HepG2 (cell line): ENCODE measurements around the gene RANBP3L. TPM values are rescaled to one million over a fixed set of nuclear protein-coding genes. Genes with fewer than 3 reads are reported as not detected.

ENCODE experiments used
- ATAC-seq: fragments of 200-7000 bp; cut with Tn5 transposase; 3 replicates; pipeline ENCODE4 v1.9.1; 2020; ENCODE audit warnings: mild to moderate bottlenecking, moderate library complexity
- BruUV-seq: library from RNA; stranded (reverse); fragments of 400-500 nt; replicated peaks from 2 replicates; lab custom pipeline; 2021; lab: Mats Ljungman, UMichigan
- CTCF ChIA-PET: fragments of 300-600 bp; formaldehyde crosslinking; extraction: SDS; loops from one replicate; lab custom pipeline; 2021; ENCODE audit warnings: low total read pairs, inconsistent platforms, low intra/inter-chr PET ratio; lab: Yijun Ruan, JAX
- POLR2A ChIA-PET: fragments of 350-600 bp; sonication (Branson Sonifier 250); formaldehyde crosslinking; loops from one replicate; lab custom pipeline; 2020; ENCODE audit warnings: antibody characterized with exemption, inconsistent platforms; lab: Yijun Ruan, JAX
- DNase-seq: peaks from one replicate; pipeline ENCODE4 v3.0.0-alpha.2; 2015; ENCODE audit warnings: low spot score
- FAIRE-seq: peaks from 3 replicates; lab custom pipeline; 2011; peaks lifted over from hg19 to GRCh38; lab: Jason Lieb, UNC
- H2AFZ ChIP-seq: one replicate; pipeline ENCODE4 v1.6.1; 2011; ENCODE audit warnings: low read length, inconsistent platforms
- H3K27ac ChIP-seq: fragments of 300-600 bp; 3 replicates; pipeline ENCODE4 v1.8.0; 2011; ENCODE audit warnings: mixed run types, mild to moderate bottlenecking, mixed read lengths, low read length, inconsistent platforms; ENCODE audit not compliant: insufficient read depth; ENCODE audit errors: extremely low read length
- H3K27me3 ChIP-seq, 2 experiments: fragments of 200-600 bp in 1 of 2; 2 replicates in 1 of 2; 3 replicates in 1 of 2; pipeline versions ENCODE4 v1.6.0 to v1.8.0; 2011; ENCODE audit warnings: low read length in 2 of 2, mild to moderate bottlenecking in 2 of 2, moderate library complexity in 2 of 2, inconsistent platforms in 1 of 2; ENCODE audit not compliant: insufficient read depth in 2 of 2, control insufficient read depth in 1 of 2
- H3K36me3 ChIP-seq, 2 experiments: fragments of 200-600 bp in 1 of 2; replicated peaks in 1 of 2; 2 replicates in 1 of 2; 3 replicates in 1 of 2; pipeline versions ENCODE4 v1.5.1 to v1.8.0; 2011; ENCODE audit warnings: low read length in 2 of 2, inconsistent platforms in 1 of 2; ENCODE audit not compliant: insufficient read depth in 2 of 2, control insufficient read depth in 1 of 2
- H3K4me1 ChIP-seq: 2 replicates; pipeline ENCODE4 v1.5.1; 2012; ENCODE audit warnings: low read length, inconsistent platforms; ENCODE audit not compliant: insufficient read depth
- H3K4me2 ChIP-seq: 2 replicates; pipeline ENCODE4 v1.6.0; 2011; ENCODE audit warnings: low read depth, low read length, inconsistent platforms
- H3K4me3 ChIP-seq, 3 experiments: fragments of 200-600 bp in 1 of 3; sonication (generic), shearing (Covaris generic) in 1 of 3; replicated peaks in 1 of 3; 2 replicates each; pipeline ENCODE4 v1.5.1; 2011 to 2016; ENCODE audit warnings: low read length in 3 of 3, inconsistent platforms in 2 of 3, low read depth in 2 of 3, mild to moderate bottlenecking in 2 of 3, control low read depth in 1 of 3, mixed read lengths in 1 of 3; ENCODE audit not compliant: insufficient read depth in 1 of 3
- H3K79me2 ChIP-seq: one replicate; pipeline ENCODE4 v1.6.1; 2011; ENCODE audit warnings: low read length, inconsistent platforms; ENCODE audit not compliant: insufficient read depth
- H3K9ac ChIP-seq: 2 replicates; pipeline ENCODE4 v1.6.0; 2011; ENCODE audit warnings: mild to moderate bottlenecking, low read depth, low read length, inconsistent platforms; ENCODE audit not compliant: insufficient read depth
- H3K9me3 ChIP-seq: 2 replicates; pipeline ENCODE4 v1.5.1; 2012; ENCODE audit warnings: mild to moderate bottlenecking, low read length
- H4K20me1 ChIP-seq: 2 replicates; pipeline ENCODE4 v1.6.0; 2011; ENCODE audit warnings: inconsistent platforms, mild to moderate bottlenecking, low read length, moderate library complexity; ENCODE audit not compliant: insufficient read depth
- BCL6 ChIP-seq: IDR thresholded peaks from 2 replicates; pipeline ENCODE4 v1.6.1; 2016; ENCODE audit warnings: missing genetic modification reagents, missing compliant biosample characterization
- DDIT3 ChIP-seq: sonication (generic); formaldehyde crosslinking; IDR thresholded peaks from 2 replicates; pipeline ENCODE4 v1.4.0; 2020; ENCODE audit warnings: mild to moderate bottlenecking, missing genetic modification reagents
- HNRNPUL1 ChIP-seq: fragments of 200-400 bp; formaldehyde crosslinking; IDR thresholded peaks from 2 replicates; pipeline ENCODE4 v1.6.1; 2017; ENCODE audit warnings: low read depth, mild to moderate bottlenecking, low read length, moderate library complexity
- HOXA9 ChIP-seq: sonication (generic); formaldehyde crosslinking; IDR thresholded peaks from 2 replicates; pipeline ENCODE4 v1.8.1; 2022; ENCODE audit warnings: missing genetic modification reagents, mild to moderate bottlenecking, moderate library complexity, borderline replicate concordance
- HOXD1 ChIP-seq: sonication (generic); formaldehyde crosslinking; IDR thresholded peaks from 2 replicates; pipeline ENCODE4 v1.5.0; 2020; ENCODE audit warnings: missing genetic modification reagents
- NR2F2 ChIP-seq: IDR thresholded peaks from 2 replicates; pipeline ENCODE4 v1.6.1; 2012; ENCODE audit warnings: low read depth, inconsistent platforms, borderline replicate concordance
- REST ChIP-seq, 2 experiments: IDR thresholded peaks; 2 replicates each; pipeline ENCODE4 v1.6.1; 2011 to 2012; ENCODE audit warnings: low read length in 2 of 2, borderline replicate concordance in 1 of 2, low read depth in 1 of 2, mild to moderate bottlenecking in 1 of 2, moderate library complexity in 1 of 2
- TOE1 ChIP-seq: sonication (generic); formaldehyde crosslinking; IDR thresholded peaks from 2 replicates; pipeline ENCODE4 v1.4.0; 2020; ENCODE audit warnings: mild to moderate bottlenecking, missing genetic modification reagents
- ZBTB3 ChIP-seq: sonication (generic); formaldehyde crosslinking; IDR thresholded peaks from 2 replicates; pipeline ENCODE4 v1.4.0; 2020; ENCODE audit warnings: low read depth, mild to moderate bottlenecking, moderate library complexity, missing genetic modification reagents, borderline replicate concordance
- WGBS: methylation state at CpG from one replicate; pipeline ENCODE4 v1.1.6; 2017; ENCODE audit warnings: low lambda C conversion rate; 5-methylcytosine and 5-hydroxymethylcytosine counted together
- in situ Hi-C: cut with HindIII; loops from 2 replicates; pipeline ENCODE4 v1.10.0; 2017; ENCODE audit warnings: low pct_unique_long_range_greater_than_20kb; ENCODE audit not compliant: extremely low pct_ligation_motif_present
- intact Hi-C: fragments of 100-400 bp; cut with micrococcal nuclease; formaldehyde crosslinking; loops from one replicate; pipeline ENCODE4 v1.10.0; 2022; ENCODE audit not compliant: unreplicated experiment
- polyA plus RNA-seq, 8 experiments: library from polyadenylated mRNA; depleted of rRNA in 3 of 8; stranded (reverse) in 7 of 8; unstranded in 1 of 8; fragments of >200 nt; fragmentation: Illumina TruSeq in 4 of 8; extraction: Trizol in 4 of 8; gene quantifications; 2 replicates each; pipeline versions ENCODE4 v1.2.1 to v1.2.3, GENCODE V29; 2011 to 2016; ENCODE audit warnings: low read depth in 4 of 8, missing spikeins in 1 of 8, mixed read lengths in 1 of 8; ENCODE audit not compliant: insufficient read depth in 1 of 8
- total RNA-seq, 5 experiments: library from RNA; depleted of rRNA; stranded (reverse); fragments of >200 nt; fragmentation: Illumina TruSeq; extraction: Trizol; gene quantifications; 2 replicates each; pipeline ENCODE4 v1.2.3, GENCODE V29; 2016; ENCODE audit warnings: low read depth in 1 of 5
- TF ChIP-seq, protein P1 (sequence below): sonication (generic); formaldehyde crosslinking; IDR thresholded peaks from 2 replicates; pipeline ENCODE4 v1.5.0; 2020; ENCODE audit warnings: missing genetic modification reagents, mild to moderate bottlenecking, borderline replicate concordance

Gene RANBP3L
- total and polyA plus RNA-seq, 2 of the 13 experiments (the other 11 are each of a cell fraction or from before 2014, with no cell fraction given): 0.09 TPM; not detected in 1

DNA sequence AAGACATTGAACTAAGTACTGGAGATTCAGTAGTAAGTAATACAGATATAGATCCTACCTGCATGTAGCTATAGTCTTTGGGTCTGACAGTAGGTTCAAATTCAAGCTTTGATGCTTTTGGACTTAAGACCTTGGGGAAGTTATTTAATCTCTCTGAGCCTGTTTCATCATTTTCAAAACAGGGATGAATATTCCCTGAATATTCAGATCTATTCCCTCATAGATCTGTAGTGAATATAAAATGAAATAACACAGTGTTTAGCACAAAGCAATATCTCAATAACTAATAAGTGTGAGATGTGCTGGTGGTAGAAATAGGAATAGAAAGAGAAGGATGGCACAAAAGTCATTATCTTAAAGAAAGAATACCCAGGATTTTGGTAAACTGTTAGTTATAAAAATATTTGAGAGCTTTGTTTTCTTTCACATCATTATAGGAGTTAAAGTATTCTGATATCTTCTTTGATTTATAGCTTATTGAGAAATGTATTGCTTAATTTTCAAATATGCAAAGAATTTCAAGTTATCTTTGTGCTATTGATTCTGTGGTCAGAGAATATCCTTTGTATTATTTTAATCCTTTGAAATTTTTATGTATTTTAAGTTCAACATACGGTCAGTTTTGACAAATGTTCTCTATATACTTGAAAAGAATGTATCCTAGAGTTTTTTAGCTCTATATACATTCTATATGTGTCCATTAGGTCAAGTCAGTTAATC lies 11.4 kb upstream of the RANBP3L start:
- no peak overlapping the region for H3K4me2 ChIP-seq
- CTCF ChIA-PET: no interaction called here

More for the DNA sequence above, 11.4 kb upstream of the RANBP3L start:
- no TSS peak for BruUV-seq
- no peak for ATAC-seq
- H3K27me3 ChIP-seq: no peaks in the 10 kb centered on the region
- DNase-seq: no peak
- POLR2A ChIA-PET: no interaction called here
- no peaks in the 10 kb centered on the region for H3K79me2 ChIP-seq
- H4K20me1 ChIP-seq: no peaks in the 10 kb centered on the region
- WGBS: 0% methylated on average over 1 of the region's 1 CpG
- FAIRE-seq: no peak
- TF ChIP-seq HOXD1: no peak
- no peak for TF ChIP-seq TOE1 (CRISPR knock-in tag)
- no peak for TF ChIP-seq DDIT3 (CRISPR knock-in tag)
- TF ChIP-seq HNRNPUL1: no peak
- no peak for TF ChIP-seq ZBTB3 (CRISPR knock-in tag)
- TF ChIP-seq, protein P1, sequence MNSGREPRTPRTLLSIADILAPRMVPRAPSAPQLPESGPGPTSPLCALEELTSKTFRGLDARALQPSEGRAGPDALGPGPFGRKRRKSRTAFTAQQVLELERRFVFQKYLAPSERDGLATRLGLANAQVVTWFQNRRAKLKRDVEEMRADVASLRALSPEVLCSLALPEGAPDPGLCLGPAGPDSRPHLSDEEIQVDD (CRISPR knock-in tag): no peak
- no peak for TF ChIP-seq BCL6 (CRISPR knock-in tag)
- TF ChIP-seq HOXA9 (CRISPR knock-in tag): no peak
- TF ChIP-seq REST (IDR thresholded peaks at IDR 0.05; ENCODE audit: borderline replicate concordance in 1 of 2, low read depth in 1 of 2, low read length in 2 of 2): no peak
- no peak for TF ChIP-seq NR2F2
- intact Hi-C loops (no loop called here), in situ Hi-C loops (no loop called here)
- H3K4me3 ChIP-seq: no peak overlapping the region
- no peaks in the 10 kb centered on the region for H3K36me3 ChIP-seq
- H2AFZ ChIP-seq: no peak overlapping the region
- no peaks in the 10 kb centered on the region for H3K4me1 ChIP-seq
- H3K9ac ChIP-seq: no peak overlapping the region
- no peak overlapping the region for H3K27ac ChIP-seq
- no peaks in the 10 kb centered on the region for H3K9me3 ChIP-seq
